Nephron (organoid): ENCODE results near the gene CDH13.
A peak's percentile ranks its signal among the peaks of the same experiment; 100 is the strongest.

Experiments
- H3K27ac Mint-ChIP-seq, 3 experiments: 2 replicates each; pipeline ENCODE4 v1.8.0; 2020; ENCODE audit warnings: mixed read lengths in 3 of 3, mild to moderate bottlenecking in 2 of 3, moderate library complexity in 1 of 3
- H3K27me3 Mint-ChIP-seq: 2 replicates; pipeline ENCODE4 v1.8.0; 2021; ENCODE audit warnings: low read depth, mild to moderate bottlenecking, moderate library complexity, mixed read lengths
- H3K36me3 Mint-ChIP-seq: 2 replicates; pipeline ENCODE4 v1.8.0; 2020; ENCODE audit warnings: low read depth, mixed read lengths
- H3K4me1 Mint-ChIP-seq: 2 replicates; pipeline ENCODE4 v1.8.0; 2020; ENCODE audit warnings: mixed read lengths
- H3K4me3 Mint-ChIP-seq, 3 experiments: 2 replicates each; pipeline ENCODE4 v1.8.0; 2020; ENCODE audit warnings: mild to moderate bottlenecking in 3 of 3, mixed read lengths in 3 of 3, moderate library complexity in 2 of 3
- H3K9me3 Mint-ChIP-seq: 2 replicates; pipeline ENCODE4 v1.8.0; 2020; ENCODE audit warnings: mixed read lengths
- TF ChIP-seq, protein P1 (sequence below), 3 experiments: fragments of 200-600 bp; sonication (generic); IDR thresholded peaks; one replicate each; pipeline ENCODE4 v1.5.0; 2021; ENCODE audit warnings: antibody characterized with exemption in 3 of 3; ENCODE audit not compliant: unreplicated experiment in 3 of 3

Gene CDH13

DNA sequence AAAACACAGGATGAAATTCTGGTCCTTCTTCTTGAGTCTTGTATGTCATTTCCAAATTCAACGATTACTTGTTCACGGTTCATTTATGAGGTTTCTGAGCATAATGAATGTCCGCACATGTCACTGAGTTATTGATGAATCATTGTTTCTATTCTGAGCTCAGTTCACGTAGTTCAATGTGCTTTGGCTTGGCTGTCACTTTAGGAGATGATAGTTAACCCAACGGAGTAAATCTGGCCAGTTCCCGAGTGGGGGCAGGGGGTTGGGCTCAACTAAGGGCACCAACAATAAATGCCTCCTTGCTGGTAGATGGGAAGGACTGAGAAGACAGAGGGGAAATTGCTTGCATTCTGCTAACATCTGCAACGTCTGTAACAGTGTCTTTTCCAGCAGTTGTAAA is 941.6 kb downstream of the CDH13 start:
- H3K4me1 Mint-ChIP-seq: no peaks in the 10 kb centered on the region
- TF ChIP-seq, protein P1, sequence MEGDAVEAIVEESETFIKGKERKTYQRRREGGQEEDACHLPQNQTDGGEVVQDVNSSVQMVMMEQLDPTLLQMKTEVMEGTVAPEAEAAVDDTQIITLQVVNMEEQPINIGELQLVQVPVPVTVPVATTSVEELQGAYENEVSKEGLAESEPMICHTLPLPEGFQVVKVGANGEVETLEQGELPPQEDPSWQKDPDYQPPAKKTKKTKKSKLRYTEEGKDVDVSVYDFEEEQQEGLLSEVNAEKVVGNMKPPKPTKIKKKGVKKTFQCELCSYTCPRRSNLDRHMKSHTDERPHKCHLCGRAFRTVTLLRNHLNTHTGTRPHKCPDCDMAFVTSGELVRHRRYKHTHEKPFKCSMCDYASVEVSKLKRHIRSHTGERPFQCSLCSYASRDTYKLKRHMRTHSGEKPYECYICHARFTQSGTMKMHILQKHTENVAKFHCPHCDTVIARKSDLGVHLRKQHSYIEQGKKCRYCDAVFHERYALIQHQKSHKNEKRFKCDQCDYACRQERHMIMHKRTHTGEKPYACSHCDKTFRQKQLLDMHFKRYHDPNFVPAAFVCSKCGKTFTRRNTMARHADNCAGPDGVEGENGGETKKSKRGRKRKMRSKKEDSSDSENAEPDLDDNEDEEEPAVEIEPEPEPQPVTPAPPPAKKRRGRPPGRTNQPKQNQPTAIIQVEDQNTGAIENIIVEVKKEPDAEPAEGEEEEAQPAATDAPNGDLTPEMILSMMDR (IDR thresholded peaks at IDR 0.05; ENCODE audit: unreplicated experiment in 3 of 3): no peak
- peaks cover 18% of the 10 kb centered on the region for H3K27me3 Mint-ChIP-seq
- H3K36me3 Mint-ChIP-seq: no peaks in the 10 kb centered on the region
- no peak overlapping the region for H3K4me3 Mint-ChIP-seq
- no peak overlapping the region for H3K27ac Mint-ChIP-seq
- H3K9me3 Mint-ChIP-seq: no peaks in the 10 kb centered on the region

DNA sequence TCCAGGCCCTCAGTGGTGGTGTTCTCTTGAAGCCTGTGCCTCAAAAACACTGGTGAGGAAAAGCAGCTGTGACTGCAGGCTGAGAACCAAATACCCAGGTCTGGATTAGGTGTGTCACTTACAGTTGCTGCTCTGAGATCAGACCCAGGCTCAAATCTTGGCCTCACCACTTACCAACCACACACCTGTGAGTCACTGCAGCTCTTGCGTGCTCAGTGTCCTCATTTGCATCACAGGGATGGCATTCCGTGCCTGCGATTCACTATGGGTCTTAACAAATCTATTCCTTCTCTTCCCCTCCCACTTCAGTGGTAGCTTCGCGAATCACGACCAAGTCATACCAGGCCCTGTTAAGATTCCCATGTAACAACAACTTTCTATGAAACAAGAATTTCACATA is 947.6 kb downstream of the CDH13 start:
- Mint-ChIP-seq H3K27ac (no peak overlapping the region), H3K9me3 (peaks cover 13% of the 10 kb centered on the region), H3K36me3 (no peaks in the 10 kb centered on the region), H3K4me1 (no peaks in the 10 kb centered on the region), H3K27me3 (peaks cover 4% of the 10 kb centered on the region), H3K4me3 (no peak overlapping the region)
- TF ChIP-seq, protein P1 (IDR thresholded peaks at IDR 0.05; ENCODE audit: unreplicated experiment in 3 of 3): no peak

DNA sequence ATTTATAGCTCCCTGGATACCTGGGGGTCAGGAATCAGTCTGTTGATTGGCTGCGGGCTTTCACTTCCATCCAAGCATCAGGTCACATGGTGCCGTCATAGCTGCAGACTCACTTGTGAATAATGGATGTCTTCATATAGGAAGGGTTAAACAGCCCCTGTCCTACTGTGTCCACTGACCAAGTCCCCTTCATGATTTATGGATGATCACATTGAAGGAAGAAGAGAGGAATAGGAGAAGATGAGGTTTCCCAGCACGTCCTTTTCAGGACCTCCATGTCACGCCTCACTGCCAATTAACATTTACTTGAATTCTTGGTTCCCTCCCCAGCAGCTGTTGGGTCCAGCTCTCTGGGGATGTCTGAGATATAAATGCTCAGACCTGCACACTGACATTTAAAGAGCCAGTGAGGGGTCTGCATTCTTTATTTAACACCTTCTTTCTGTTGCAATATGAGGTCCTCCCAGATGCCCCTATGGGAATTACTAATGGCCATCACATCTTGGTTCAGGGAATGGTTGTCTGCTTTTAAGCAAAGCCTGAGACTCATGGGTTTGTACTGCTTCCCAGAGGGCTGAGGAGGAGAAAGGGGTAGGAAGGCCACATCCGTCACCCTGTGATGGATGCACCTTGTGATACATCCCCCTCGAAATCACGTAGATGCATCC is 950.4 kb downstream of the CDH13 start:
- Mint-ChIP-seq H3K9me3 (peaks cover 13% of the 10 kb centered on the region), H3K27me3 (peaks cover 9% of the 10 kb centered on the region), H3K36me3 (no peaks in the 10 kb centered on the region), H3K4me1 (no peaks in the 10 kb centered on the region), H3K27ac (no peak overlapping the region), H3K4me3 (no peak overlapping the region)
- TF ChIP-seq, protein P1 (IDR thresholded peaks at IDR 0.05; ENCODE audit: unreplicated experiment in 3 of 3): no peak

DNA sequence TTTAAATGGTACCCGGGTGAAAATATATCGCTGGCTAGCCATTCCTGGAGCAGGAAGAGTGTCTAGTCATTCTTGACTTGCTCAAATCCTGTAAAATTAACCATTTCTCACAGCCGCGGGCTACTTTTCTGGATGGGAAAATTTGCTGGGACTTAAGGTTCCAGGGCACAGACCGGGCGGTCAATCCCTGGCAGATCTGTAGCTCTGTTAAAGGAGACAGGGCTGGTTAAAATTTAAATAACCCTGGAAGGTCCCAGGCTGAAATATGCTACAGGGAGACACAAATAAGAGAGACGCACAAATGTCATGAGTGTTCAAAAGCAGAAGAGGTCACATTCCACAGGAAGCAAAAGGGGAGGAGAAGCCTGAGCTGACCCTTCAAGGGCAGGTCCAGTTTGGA is 951.4 kb downstream of the CDH13 start:
- TF ChIP-seq, protein P1 (IDR thresholded peaks at IDR 0.05; ENCODE audit: unreplicated experiment in 3 of 3): no peak
- Mint-ChIP-seq H3K27me3 (peaks cover 9% of the 10 kb centered on the region), H3K4me3 (no peak overlapping the region), H3K27ac (peak overlapping the region in 1 of 3 experiments; percentile 7), H3K36me3 (no peaks in the 10 kb centered on the region), H3K9me3 (peaks cover 13% of the 10 kb centered on the region), H3K4me1 (no peaks in the 10 kb centered on the region)

DNA sequence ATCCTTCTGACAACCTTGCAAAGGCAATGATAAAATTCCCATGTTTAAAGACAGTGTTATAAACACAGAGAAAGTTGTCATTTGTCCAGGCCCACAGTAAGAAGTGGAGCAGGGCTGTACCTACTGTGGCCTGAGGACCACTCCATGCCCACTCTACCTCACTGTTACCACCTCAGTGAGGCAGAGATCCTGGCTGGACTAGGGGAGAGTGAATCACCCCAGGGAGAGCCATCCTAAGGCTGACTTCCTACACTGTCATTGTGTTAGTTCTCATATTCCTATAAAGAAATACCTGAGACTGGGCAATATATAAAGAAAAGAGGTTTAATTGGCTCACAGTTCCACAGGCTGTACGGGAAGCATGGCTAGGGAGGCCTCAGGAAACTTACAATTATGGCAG is 952.3 kb downstream of the CDH13 start:
- Mint-ChIP-seq H3K36me3 (no peaks in the 10 kb centered on the region), H3K27me3 (peaks cover 9% of the 10 kb centered on the region), H3K4me1 (no peaks in the 10 kb centered on the region), H3K9me3 (peaks cover 13% of the 10 kb centered on the region), H3K4me3 (no peak overlapping the region), H3K27ac (no peak overlapping the region)
- TF ChIP-seq, protein P1 (IDR thresholded peaks at IDR 0.05; ENCODE audit: unreplicated experiment in 3 of 3): no peak

DNA sequence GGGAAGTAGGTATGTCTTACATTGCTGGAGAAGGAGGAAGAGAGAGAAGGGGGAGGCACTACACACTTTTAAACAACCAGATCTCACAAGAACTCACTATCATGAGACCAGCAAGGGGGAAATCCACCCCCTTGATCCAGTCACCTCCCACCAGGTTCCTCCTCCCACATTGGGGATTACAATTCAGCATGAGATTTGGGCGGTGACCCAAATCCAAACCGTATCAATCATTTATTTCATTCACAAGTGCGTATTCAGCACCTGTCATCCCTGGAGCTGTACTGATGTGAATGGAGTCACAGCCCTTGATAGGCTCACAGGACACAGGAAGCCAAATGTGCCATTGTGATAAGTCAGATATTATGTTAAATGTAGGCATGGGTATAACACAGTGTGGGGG is 952.7 kb downstream of the CDH13 start:
- Mint-ChIP-seq H3K4me1 (no peaks in the 10 kb centered on the region), H3K36me3 (no peaks in the 10 kb centered on the region), H3K9me3 (peaks cover 13% of the 10 kb centered on the region), H3K27ac (peak overlapping the region in 1 of 3 experiments; percentile 10), H3K27me3 (peaks cover 9% of the 10 kb centered on the region), H3K4me3 (no peak overlapping the region)
- TF ChIP-seq, protein P1 (IDR thresholded peaks at IDR 0.05; ENCODE audit: unreplicated experiment in 3 of 3): no peak
